Measurements from ENCODE around the gene ZNF423. TPM values are rescaled to one million over a fixed set of nuclear protein-coding genes. Genes with fewer than 3 reads are reported as not detected.

The ZNF423 gene
- total and polyA plus RNA-seq, 2 of the 13 experiments (the other 11 are each of a cell fraction or from before 2014, with no cell fraction given) = 0.07 to 0.31 TPM

DNA sequence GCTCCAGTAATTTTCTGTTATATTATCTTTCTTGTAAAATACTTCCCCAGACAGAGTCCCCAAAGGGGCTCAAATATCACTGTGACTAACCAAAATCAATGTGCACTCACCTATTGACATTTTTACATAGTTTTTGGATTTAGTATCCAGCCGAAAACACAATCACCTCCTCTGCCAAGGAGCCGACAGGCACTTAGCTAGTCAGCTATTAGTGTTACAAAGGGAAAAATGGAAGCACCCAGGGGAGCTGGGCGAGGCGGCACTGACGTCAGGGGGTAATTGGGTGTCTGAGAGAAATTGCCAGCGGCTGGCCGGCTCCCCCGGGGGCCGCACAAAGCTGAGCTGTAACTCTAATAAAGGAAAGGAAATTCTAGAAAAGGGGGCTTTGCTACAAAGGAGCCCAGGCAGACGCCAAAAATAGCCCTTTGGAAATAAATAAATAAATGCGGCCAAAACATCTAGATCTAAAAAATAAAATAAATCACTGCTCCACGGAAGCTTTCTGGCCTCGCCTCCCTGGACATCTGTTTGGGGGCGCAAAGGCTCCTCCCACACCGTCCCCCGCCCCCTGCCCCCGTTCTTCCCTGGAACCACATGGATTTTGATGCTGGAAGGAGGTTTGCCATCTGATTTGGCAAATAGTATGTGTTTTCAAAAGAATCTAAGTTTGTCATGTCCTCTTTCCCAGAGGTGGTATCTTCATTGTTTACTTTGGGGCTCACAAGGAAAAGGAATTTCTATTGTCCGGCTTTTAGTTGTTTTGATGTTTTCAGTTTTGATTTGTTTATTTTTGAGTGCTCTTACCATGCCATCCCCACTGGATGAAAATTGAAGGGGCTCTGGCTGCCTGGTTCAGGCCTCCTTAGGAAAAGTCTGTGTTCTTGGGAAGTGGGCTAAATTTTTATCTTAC is 156.7 kb downstream of the ZNF423 start:
- no peaks in the 10 kb centered on the region for H3K79me2 ChIP-seq (ENCODE audit: insufficient read depth, low read length)
- H4K20me1 ChIP-seq (ENCODE audit: insufficient read depth, low read length) = no peaks in the 10 kb centered on the region
- ATAC-seq = no peak
- no peak for FAIRE-seq
- ChIA-PET POLR2A (no interaction called here), CTCF (ENCODE audit: low intra/inter-chr PET ratio, low total read pairs) (no interaction called here)
- H3K4me3 ChIP-seq (replicated peaks in 1 of 3; ENCODE audit: insufficient read depth in 1 of 3, low read depth in 2 of 3, low read length in 3 of 3) = no peak overlapping the region
- DNase-seq (ENCODE audit: low spot score) = no peak
- H3K4me1 ChIP-seq (ENCODE audit: insufficient read depth, low read length) = no peaks in the 10 kb centered on the region
- no peak overlapping the region for H3K4me2 ChIP-seq (ENCODE audit: low read depth, low read length)
- H3K9me3 ChIP-seq (ENCODE audit: low read length) = no peaks in the 10 kb centered on the region
- peaks cover 0 to 24% of the 10 kb centered on the region in 2 experiments; a peak in 4 of 5 replicates for H3K27me3 ChIP-seq (ENCODE audit: control insufficient read depth in 1 of 2, insufficient read depth in 2 of 2, low read length in 2 of 2)
- TF ChIP-seq, protein P1, sequence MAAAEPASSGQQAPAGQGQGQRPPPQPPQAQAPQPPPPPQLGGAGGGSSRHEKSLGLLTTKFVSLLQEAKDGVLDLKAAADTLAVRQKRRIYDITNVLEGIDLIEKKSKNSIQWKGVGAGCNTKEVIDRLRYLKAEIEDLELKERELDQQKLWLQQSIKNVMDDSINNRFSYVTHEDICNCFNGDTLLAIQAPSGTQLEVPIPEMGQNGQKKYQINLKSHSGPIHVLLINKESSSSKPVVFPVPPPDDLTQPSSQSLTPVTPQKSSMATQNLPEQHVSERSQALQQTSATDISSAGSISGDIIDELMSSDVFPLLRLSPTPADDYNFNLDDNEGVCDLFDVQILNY (CRISPR knock-in tag; conservative IDR thresholded peaks at IDR 0.05) = no peak
- no peak for TF ChIP-seq ZBTB8A (CRISPR knock-in tag; IDR thresholded peaks at IDR 0.05; ENCODE audit: borderline replicate concordance, low read depth)
- TF ChIP-seq, protein P2, sequence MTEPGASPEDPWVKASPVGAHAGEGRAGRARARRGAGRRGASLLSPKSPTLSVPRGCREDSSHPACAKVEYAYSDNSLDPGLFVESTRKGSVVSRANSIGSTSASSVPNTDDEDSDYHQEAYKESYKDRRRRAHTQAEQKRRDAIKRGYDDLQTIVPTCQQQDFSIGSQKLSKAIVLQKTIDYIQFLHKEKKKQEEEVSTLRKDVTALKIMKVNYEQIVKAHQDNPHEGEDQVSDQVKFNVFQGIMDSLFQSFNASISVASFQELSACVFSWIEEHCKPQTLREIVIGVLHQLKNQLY (CRISPR knock-in tag; IDR thresholded peaks at IDR 0.05) = no peak
- TF ChIP-seq ZNF724P (CRISPR knock-in tag; IDR thresholded peaks at IDR 0.05; ENCODE audit: borderline replicate concordance) = no peak
- no peak for TF ChIP-seq FOXO1 (CRISPR knock-in tag; IDR thresholded peaks at IDR 0.05)
- TF ChIP-seq PAF1 (CRISPR knock-in tag; IDR thresholded peaks at IDR 0.05) = no peak
- in situ Hi-C loops (cut with HindIII; ENCODE audit: extremely low pct_ligation_motif_present, low pct_unique_long_range_greater_than_20kb) = no loop called here
- intact Hi-C loops (cut with micrococcal nuclease; ENCODE audit: unreplicated experiment) = no loop called here
- WGBS (ENCODE audit: low lambda C conversion rate) = 34% methylated on average over 18 of the region's 18 CpGs
- no peak overlapping the region for H3K9ac ChIP-seq (ENCODE audit: insufficient read depth, low read depth, low read length)
- no TSS peak for BruUV-seq (replicated peaks)
- no peaks in the 10 kb centered on the region for H3K36me3 ChIP-seq (replicated peaks in 1 of 2; ENCODE audit: control insufficient read depth in 1 of 2, insufficient read depth in 2 of 2, low read length in 2 of 2)
- no peak overlapping the region for H2AFZ ChIP-seq (ENCODE audit: low read length)
- no peak overlapping the region for H3K27ac ChIP-seq (ENCODE audit: extremely low read length, insufficient read depth, low read length)

All from HepG2 (cell line).